Caco-2 (cell line): ENCODE data around the gene RHOB. TPM values are rescaled to one million over a fixed set of nuclear protein-coding genes. Genes with fewer than 3 reads are reported as not detected.

Source experiments
- BruUV-seq: library from RNA; stranded (reverse); fragments of 400-500 nt; replicated peaks from 2 replicates; lab custom pipeline; 2021; lab: Mats Ljungman, UMichigan
- CTCF ChIA-PET: fragments of 300-600 bp; sonication (Branson Sonifier 250); formaldehyde crosslinking; loops from one replicate; lab custom pipeline; 2022; ENCODE audit warnings: antibody characterized with exemption; lab: Charles Lee
- POLR2A ChIA-PET: fragments of 300-600 bp; sonication (Branson Sonifier 250); formaldehyde crosslinking; loops from one replicate; lab custom pipeline; 2022; ENCODE audit warnings: antibody characterized with exemption; lab: Charles Lee
- DNase-seq, 2 experiments: peaks; one replicate each; pipeline versions ENCODE4 v3.0.0 to v3.0.0-alpha.2; 2020 to 2022
- H3K27me3 ChIP-seq: replicated peaks from 2 replicates; pipeline ENCODE4 v1.6.0; 2011; ENCODE audit warnings: low read length; ENCODE audit not compliant: control insufficient read depth, insufficient read depth
- H3K36me3 ChIP-seq: 2 replicates; pipeline ENCODE4 v1.5.1; 2011; ENCODE audit warnings: low read length; ENCODE audit not compliant: control insufficient read depth, insufficient read depth
- H3K4me1 ChIP-seq: fragments of 250-450 bp; sonication (Bioruptor Pico); 2 replicates; pipeline ENCODE4 v1.5.1; 2020; ENCODE audit warnings: mild to moderate bottlenecking
- H3K4me3 ChIP-seq: 2 replicates; pipeline ENCODE4 v1.5.1; 2011; ENCODE audit warnings: low read depth, mild to moderate bottlenecking, control low read depth, low read length
- H3K9me3 ChIP-seq: fragments of 250-450 bp; sonication (Bioruptor Pico); 2 replicates; pipeline ENCODE4 v1.5.1; 2020; ENCODE audit warnings: mild to moderate bottlenecking, moderate library complexity
- H3K27ac Mint-ChIP-seq: one replicate; pipeline ENCODE4 v1.8.0; 2022; ENCODE audit warnings: mixed read lengths; ENCODE audit not compliant: unreplicated experiment
- H3K27me3 Mint-ChIP-seq: one replicate; pipeline ENCODE4 v1.8.0; 2022; ENCODE audit warnings: mixed read lengths; ENCODE audit not compliant: insufficient read depth, unreplicated experiment
- H3K36me3 Mint-ChIP-seq: one replicate; pipeline ENCODE4 v1.8.0; 2022; ENCODE audit warnings: mild to moderate bottlenecking, mixed read lengths; ENCODE audit not compliant: insufficient read depth, unreplicated experiment
- H3K4me1 Mint-ChIP-seq: one replicate; pipeline ENCODE4 v1.8.0; 2022; ENCODE audit warnings: low read depth, mixed read lengths; ENCODE audit not compliant: unreplicated experiment
- H3K4me3 Mint-ChIP-seq: one replicate; pipeline ENCODE4 v1.8.0; 2022; ENCODE audit warnings: mild to moderate bottlenecking, moderate library complexity, mixed read lengths; ENCODE audit not compliant: unreplicated experiment
- H3K9me3 Mint-ChIP-seq: one replicate; pipeline ENCODE4 v1.8.0; 2022; ENCODE audit warnings: mixed read lengths; ENCODE audit not compliant: unreplicated experiment
- intact Hi-C: fragments of 100-400 bp; cut with micrococcal nuclease; formaldehyde crosslinking; loops from one replicate; pipeline ENCODE4 v1.10.0; 2022; ENCODE audit not compliant: unreplicated experiment
- total RNA-seq: library from RNA; stranded (reverse); gene quantifications from 2 replicates; pipeline ENCODE4 v1.2.3, GENCODE V29; 2022
- TF ChIP-seq, protein P1 (sequence below), 2 experiments: fragments of 200-600 bp in 1 of 2; IDR thresholded peaks; 1 replicate in 1 of 2; 2 replicates in 1 of 2; pipeline versions ENCODE4 v1.5.1 to v1.8.0; 2011 to 2022; ENCODE audit warnings: antibody characterized with exemption in 1 of 2, control low read depth in 1 of 2, inconsistent platforms in 1 of 2, low read depth in 1 of 2, low read length in 1 of 2, mild to moderate bottlenecking in 1 of 2, moderate library complexity in 1 of 2; ENCODE audit not compliant: insufficient read depth in 1 of 2, severe bottlenecking in 1 of 2, unreplicated experiment in 1 of 2

Gene RHOB
- total RNA-seq, 1 experiment from 2014 or later: 20.8 TPM

- Histone ChIP-seq H3K36me3 (no peaks in the 10 kb centered on the region), H3K4me3 (no peak overlapping the region), H3K9me3 (no peaks in the 10 kb centered on the region), H3K4me1 (no peaks in the 10 kb centered on the region), H3K27me3 (no peaks in the 10 kb centered on the region)
- TF ChIP-seq, protein P1, sequence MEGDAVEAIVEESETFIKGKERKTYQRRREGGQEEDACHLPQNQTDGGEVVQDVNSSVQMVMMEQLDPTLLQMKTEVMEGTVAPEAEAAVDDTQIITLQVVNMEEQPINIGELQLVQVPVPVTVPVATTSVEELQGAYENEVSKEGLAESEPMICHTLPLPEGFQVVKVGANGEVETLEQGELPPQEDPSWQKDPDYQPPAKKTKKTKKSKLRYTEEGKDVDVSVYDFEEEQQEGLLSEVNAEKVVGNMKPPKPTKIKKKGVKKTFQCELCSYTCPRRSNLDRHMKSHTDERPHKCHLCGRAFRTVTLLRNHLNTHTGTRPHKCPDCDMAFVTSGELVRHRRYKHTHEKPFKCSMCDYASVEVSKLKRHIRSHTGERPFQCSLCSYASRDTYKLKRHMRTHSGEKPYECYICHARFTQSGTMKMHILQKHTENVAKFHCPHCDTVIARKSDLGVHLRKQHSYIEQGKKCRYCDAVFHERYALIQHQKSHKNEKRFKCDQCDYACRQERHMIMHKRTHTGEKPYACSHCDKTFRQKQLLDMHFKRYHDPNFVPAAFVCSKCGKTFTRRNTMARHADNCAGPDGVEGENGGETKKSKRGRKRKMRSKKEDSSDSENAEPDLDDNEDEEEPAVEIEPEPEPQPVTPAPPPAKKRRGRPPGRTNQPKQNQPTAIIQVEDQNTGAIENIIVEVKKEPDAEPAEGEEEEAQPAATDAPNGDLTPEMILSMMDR (IDR thresholded peaks at IDR 0.05; ENCODE audit: insufficient read depth in 1 of 2, low read depth in 1 of 2, low read length in 1 of 2, severe bottlenecking in 1 of 2, unreplicated experiment in 1 of 2): no peak
- no peaks in the 10 kb centered on the region for H3K27me3 Mint-ChIP-seq
- no peak overlapping the region for H3K4me3 Mint-ChIP-seq
- no peaks in the 10 kb centered on the region for H3K36me3 Mint-ChIP-seq
- H3K9me3 Mint-ChIP-seq: no peaks in the 10 kb centered on the region
- POLR2A ChIA-PET: no interaction called here
- DNase-seq: no peak
- no peaks in the 10 kb centered on the region for H3K4me1 Mint-ChIP-seq
- no TSS peak for BruUV-seq
- intact Hi-C loops: no loop called here
- no peak overlapping the region for H3K27ac Mint-ChIP-seq
- CTCF ChIA-PET: interaction anchor here (0.6 to 0.7 kb wide), 2 partner anchors 12 to 234 kb away, joined by 3 to 4 read pairs; no protein-coding TSS in a partner anchor
Observed at GRCh38 chr2:20421336-20421987, 25.4 kb upstream of the RHOB start.

- no peaks in the 10 kb centered on the region for H3K36me3 ChIP-seq
- H3K27me3 ChIP-seq: no peaks in the 10 kb centered on the region
- CTCF ChIA-PET: interaction anchor here (0.6 to 1.6 kb wide), 2 partner anchors 11 to 233 kb away, joined by 4 to 7 read pairs; no protein-coding TSS in a partner anchor
- Mint-ChIP-seq H3K36me3 (no peaks in the 10 kb centered on the region), H3K9me3 (no peaks in the 10 kb centered on the region), H3K27ac (no peak overlapping the region), H3K27me3 (no peaks in the 10 kb centered on the region), H3K4me1 (no peaks in the 10 kb centered on the region), H3K4me3 (no peak overlapping the region)
- no peaks in the 10 kb centered on the region for H3K4me1 ChIP-seq
- no peak overlapping the region for H3K4me3 ChIP-seq
- POLR2A ChIA-PET: interaction anchor here (0.8 kb wide), 1 partner anchor 25 kb away, joined by 3 read pairs; no protein-coding TSS in a partner anchor
- no peak for DNase-seq
- TF ChIP-seq, protein P1 (IDR thresholded peaks at IDR 0.05; ENCODE audit: insufficient read depth in 1 of 2, low read depth in 1 of 2, low read length in 1 of 2, severe bottlenecking in 1 of 2, unreplicated experiment in 1 of 2): no peak
- intact Hi-C loops: no loop called here
- H3K9me3 ChIP-seq: no peaks in the 10 kb centered on the region
- no TSS peak for BruUV-seq
Observed at GRCh38 chr2:20421988-20422370, 24.9 kb upstream of the RHOB start.

GRCh38 chr2:20422402-20423271, 24.2 kb upstream of the RHOB start:
- H3K27me3 Mint-ChIP-seq: no peaks in the 10 kb centered on the region
- TF ChIP-seq, protein P1 (IDR thresholded peaks at IDR 0.05; ENCODE audit: insufficient read depth in 1 of 2, low read depth in 1 of 2, low read length in 1 of 2, severe bottlenecking in 1 of 2, unreplicated experiment in 1 of 2): no peak
- intact Hi-C loops: no loop called here
- H3K4me3 Mint-ChIP-seq: no peak overlapping the region
- H3K27ac Mint-ChIP-seq: no peak overlapping the region
- no peaks in the 10 kb centered on the region for H3K36me3 Mint-ChIP-seq
- CTCF ChIA-PET: interaction anchor here (0.6 to 1.6 kb wide), 4 partner anchors 11 to 87 kb away, joined by 3 to 7 read pairs (median 5); no protein-coding TSS in a partner anchor
- H3K9me3 Mint-ChIP-seq: no peaks in the 10 kb centered on the region
- H3K36me3 ChIP-seq: no peaks in the 10 kb centered on the region
- H3K4me1 Mint-ChIP-seq: no peaks in the 10 kb centered on the region
- H3K4me1 ChIP-seq: no peaks in the 10 kb centered on the region
- H3K9me3 ChIP-seq: no peaks in the 10 kb centered on the region
- no peaks in the 10 kb centered on the region for H3K27me3 ChIP-seq
- no TSS peak for BruUV-seq
- no peak overlapping the region for H3K4me3 ChIP-seq
- DNase-seq: peak in 1 of 2 experiments; percentile 14
- POLR2A ChIA-PET: interaction anchor here (0.8 kb wide), 1 partner anchor 24 kb away, joined by 3 read pairs; no protein-coding TSS in a partner anchor
